PC-3 (cell line): ENCODE data around the gene PANK4.

ENCODE experiments used
- EZH2phosphoT487 ChIP-seq: fragments of 300-600 bp; sonication (generic); IDR thresholded peaks from 2 replicates; pipeline ENCODE4 v1.6.1; 2018; ENCODE audit warnings: mild to moderate bottlenecking, antibody characterized with exemption, low read length, borderline replicate concordance
- TF ChIP-seq, protein P1 (sequence below): fragments of 300-600 bp; sonication (generic); conservative IDR thresholded peaks from 2 replicates; pipeline ENCODE4 v1.5.1; 2017; ENCODE audit warnings: antibody characterized with exemption, low read depth, mild to moderate bottlenecking, low read length

DNA sequence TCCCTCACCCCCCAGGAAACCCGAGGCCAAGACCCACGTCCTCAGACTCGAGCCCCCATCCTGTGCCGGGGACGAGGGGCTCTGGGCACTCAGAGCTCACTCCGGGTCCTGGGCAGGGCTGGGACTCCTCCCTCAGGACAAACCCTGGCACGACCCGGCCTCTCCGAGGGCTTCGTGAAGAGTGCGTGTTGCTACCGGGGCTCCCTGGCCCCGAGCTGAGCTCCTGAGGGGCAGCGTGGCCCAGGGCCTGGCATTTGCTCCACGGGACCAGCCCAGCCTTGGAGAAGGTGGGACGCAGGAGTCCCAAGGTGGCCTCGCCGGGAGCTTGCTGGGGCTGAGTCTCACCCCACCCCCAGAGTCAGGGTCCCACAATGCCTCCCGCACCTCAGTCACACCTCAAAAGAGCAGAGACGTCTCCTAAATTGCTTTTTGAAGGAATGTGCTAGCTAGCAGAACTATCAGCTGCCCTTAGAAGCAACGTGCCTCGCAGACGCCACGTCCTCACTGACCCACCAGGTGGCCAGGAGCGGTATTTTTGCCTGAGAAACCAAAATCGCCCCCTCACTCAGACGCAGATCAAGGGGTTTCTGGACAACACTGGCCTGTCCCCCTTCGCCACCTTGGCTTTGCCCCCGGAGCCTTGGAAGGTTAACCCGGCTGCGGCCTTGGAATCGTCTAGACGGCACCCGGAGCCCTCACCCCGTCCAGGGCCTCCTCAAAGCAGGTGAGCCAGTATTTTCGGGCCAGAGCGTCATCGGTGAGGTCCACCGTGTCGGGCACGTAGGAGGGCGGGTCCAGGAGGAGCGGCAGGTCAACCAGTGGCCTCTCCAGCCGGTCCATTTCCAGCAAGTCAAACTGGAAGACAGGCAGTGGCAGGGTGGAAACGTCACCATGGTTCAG is 11.3 kb downstream of the PANK4 start:
- no peak for TF ChIP-seq EZH2phosphoT487
- TF ChIP-seq, protein P1, sequence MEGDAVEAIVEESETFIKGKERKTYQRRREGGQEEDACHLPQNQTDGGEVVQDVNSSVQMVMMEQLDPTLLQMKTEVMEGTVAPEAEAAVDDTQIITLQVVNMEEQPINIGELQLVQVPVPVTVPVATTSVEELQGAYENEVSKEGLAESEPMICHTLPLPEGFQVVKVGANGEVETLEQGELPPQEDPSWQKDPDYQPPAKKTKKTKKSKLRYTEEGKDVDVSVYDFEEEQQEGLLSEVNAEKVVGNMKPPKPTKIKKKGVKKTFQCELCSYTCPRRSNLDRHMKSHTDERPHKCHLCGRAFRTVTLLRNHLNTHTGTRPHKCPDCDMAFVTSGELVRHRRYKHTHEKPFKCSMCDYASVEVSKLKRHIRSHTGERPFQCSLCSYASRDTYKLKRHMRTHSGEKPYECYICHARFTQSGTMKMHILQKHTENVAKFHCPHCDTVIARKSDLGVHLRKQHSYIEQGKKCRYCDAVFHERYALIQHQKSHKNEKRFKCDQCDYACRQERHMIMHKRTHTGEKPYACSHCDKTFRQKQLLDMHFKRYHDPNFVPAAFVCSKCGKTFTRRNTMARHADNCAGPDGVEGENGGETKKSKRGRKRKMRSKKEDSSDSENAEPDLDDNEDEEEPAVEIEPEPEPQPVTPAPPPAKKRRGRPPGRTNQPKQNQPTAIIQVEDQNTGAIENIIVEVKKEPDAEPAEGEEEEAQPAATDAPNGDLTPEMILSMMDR = peak; percentile 51
